Neuronal stem cell (in vitro differentiated cells): ENCODE results near the gene NDC1.
A peak's percentile ranks its signal among the peaks of the same experiment; 100 is the strongest.

Experiments used
- DNase-seq: peaks from one replicate; pipeline ENCODE4 v3.0.0-alpha.2; 2013; ENCODE audit warnings: low spot score
- H2AFZ ChIP-seq: one replicate; pipeline ENCODE4 v1.6.1; 2013; ENCODE audit warnings: mild to moderate bottlenecking, low read length, inconsistent platforms
- H2AK5ac ChIP-seq: 2 replicates; pipeline ENCODE4 v1.6.1; 2013; ENCODE audit warnings: low read depth, mild to moderate bottlenecking, inconsistent platforms, low read length, moderate library complexity, mixed read lengths
- H2BK120ac ChIP-seq: 2 replicates; pipeline ENCODE4 v1.6.1; 2013; ENCODE audit warnings: low read depth, mild to moderate bottlenecking, inconsistent platforms, low read length, moderate library complexity, mixed read lengths
- H2BK12ac ChIP-seq: one replicate; pipeline ENCODE4 v1.6.1; 2013; ENCODE audit warnings: low read length, inconsistent platforms
- H2BK15ac ChIP-seq: 2 replicates; pipeline ENCODE4 v1.6.1; 2013; ENCODE audit warnings: mild to moderate bottlenecking, low read length, inconsistent platforms, mixed read lengths
- H2BK5ac ChIP-seq: one replicate; pipeline ENCODE4 v1.6.1; 2013; ENCODE audit warnings: inconsistent platforms, mild to moderate bottlenecking, low read length, moderate library complexity
- H3K14ac ChIP-seq: one replicate; pipeline ENCODE4 v1.6.1; 2013; ENCODE audit warnings: low read length, inconsistent platforms
- H3K18ac ChIP-seq: 2 replicates; pipeline ENCODE4 v1.6.1; 2013; ENCODE audit warnings: low read length, inconsistent platforms
- H3K23ac ChIP-seq: 2 replicates; pipeline ENCODE4 v1.6.1; 2013; ENCODE audit warnings: low read depth, mild to moderate bottlenecking, mixed read lengths, low read length, inconsistent platforms; ENCODE audit not compliant: poor library complexity
- H3K27ac ChIP-seq: replicated peaks from 3 replicates; pipeline ENCODE4 v1.5.1; 2013; ENCODE audit warnings: low read length, inconsistent platforms
- H3K27me3 ChIP-seq, 3 experiments: 2 replicates each; pipeline ENCODE4 v1.6.1; 2013; ENCODE audit warnings: low read length in 3 of 3, mild to moderate bottlenecking in 2 of 3, inconsistent platforms in 1 of 3, low read depth in 1 of 3, mixed read lengths in 1 of 3, moderate library complexity in 1 of 3; ENCODE audit not compliant: control insufficient read depth in 3 of 3, insufficient read depth in 3 of 3
- H3K36me3 ChIP-seq, 2 donors: replicated peaks in 1 of 2; 2 replicates each; pipeline ENCODE4 v1.6.1; 2013; ENCODE audit warnings: low read length in 2 of 2; ENCODE audit not compliant: control insufficient read depth in 2 of 2, insufficient read depth in 2 of 2
- H3K4ac ChIP-seq: 2 replicates; pipeline ENCODE4 v1.6.1; 2013; ENCODE audit warnings: inconsistent platforms, mild to moderate bottlenecking, low read length, moderate library complexity
- H3K4me1 ChIP-seq, 2 donors: 1 replicate in 1 of 2; 2 replicates in 1 of 2; pipeline ENCODE4 v1.6.1; 2013; ENCODE audit warnings: low read length in 2 of 2, low read depth in 1 of 2; ENCODE audit not compliant: control insufficient read depth in 2 of 2, insufficient read depth in 1 of 2
- H3K4me2 ChIP-seq: one replicate; pipeline ENCODE4 v1.6.1; 2013; ENCODE audit warnings: mild to moderate bottlenecking, low read length, inconsistent platforms; ENCODE audit not compliant: insufficient read depth, poor library complexity, severe bottlenecking
- H3K4me3 ChIP-seq, 2 donors: 2 replicates each; pipeline ENCODE4 v1.5.1; 2013; ENCODE audit warnings: low read length in 2 of 2, mild to moderate bottlenecking in 2 of 2, inconsistent platforms in 1 of 2, moderate library complexity in 1 of 2
- H3K79me1 ChIP-seq: one replicate; pipeline ENCODE4 v1.6.1; 2013; ENCODE audit warnings: low read depth, mild to moderate bottlenecking, inconsistent platforms, low read length, moderate library complexity
- H3K9ac ChIP-seq: one replicate; pipeline ENCODE4 v1.6.1; 2013; ENCODE audit warnings: mild to moderate bottlenecking, low read depth, low read length, inconsistent platforms; ENCODE audit not compliant: poor library complexity
- H3K9me3 ChIP-seq, 2 donors: replicated peaks in 1 of 2; 2 replicates each; pipeline versions ENCODE3 to v1.6.1; 2013; ENCODE audit warnings: low read length in 2 of 2, mild to moderate bottlenecking in 2 of 2, inconsistent platforms in 1 of 2, low read depth in 1 of 2, mixed read lengths in 1 of 2, moderate library complexity in 1 of 2; ENCODE audit not compliant: control insufficient read depth in 2 of 2, insufficient read depth in 1 of 2
- H4K8ac ChIP-seq: one replicate; pipeline ENCODE4 v1.6.1; 2013; ENCODE audit warnings: low read depth, mild to moderate bottlenecking, inconsistent platforms, low read length, moderate library complexity
- H4K91ac ChIP-seq: one replicate; pipeline ENCODE4 v1.6.1; 2013; ENCODE audit warnings: low read length, low read depth, mild to moderate bottlenecking, inconsistent platforms; ENCODE audit not compliant: poor library complexity
- WGBS, 2 donors: extraction: QIAGEN DNeasy Blood & Tissue Kit; methylation state at CpG; one replicate each; pipeline ENCODE4 v1.1.7; 2013; ENCODE audit warnings: missing lambda C conversion rate in 2 of 2, mixed read lengths in 1 of 2; ENCODE audit not compliant: insufficient read length in 2 of 2, insufficient replicate concordance in 1 of 2; ENCODE audit errors: extremely low coverage in 2 of 2; 5-methylcytosine and 5-hydroxymethylcytosine counted together

NDC1 gene

GRCh38 chr1:53747841-53748240, 90.3 kb downstream of the NDC1 start:
- no peak for DNase-seq
- peak overlapping the region; percentile 25 for H3K18ac ChIP-seq
- no peak overlapping the region for H3K4ac ChIP-seq
- H3K4me1 ChIP-seq = no peaks in the 10 kb centered on the region
- no peak overlapping the region for H3K4me2 ChIP-seq
- no peak overlapping the region for H2BK5ac ChIP-seq
- no peak overlapping the region for H2BK12ac ChIP-seq
- no peak overlapping the region for H2BK120ac ChIP-seq
- H3K79me1 ChIP-seq = no peaks in the 10 kb centered on the region
- no peak overlapping the region for H3K9ac ChIP-seq
- H3K4me3 ChIP-seq = no peak overlapping the region
- H3K9me3 ChIP-seq = peaks cover 0 to under 1% of the 10 kb centered on the region in 2 donors
- H3K27me3 ChIP-seq = peaks cover 0 to 4% (median 0%) of the 10 kb centered on the region in 3 experiments
- H3K23ac ChIP-seq = no peak overlapping the region
- H2BK15ac ChIP-seq = no peak overlapping the region
- no peak overlapping the region for H2AK5ac ChIP-seq
- no peak overlapping the region for H2AFZ ChIP-seq
- H4K8ac ChIP-seq = no peak overlapping the region
- H3K27ac ChIP-seq = no peak overlapping the region
- H3K36me3 ChIP-seq = no peaks in the 10 kb centered on the region
- no CpG with 5 or more reads among the region's 8 CpGs for WGBS, 2 donors
- H4K91ac ChIP-seq = no peak overlapping the region
- H3K14ac ChIP-seq = no peak overlapping the region

GRCh38 chr1:53740621-53741105, 97.4 kb downstream of the NDC1 start:
- no CpG with 5 or more reads among the region's 8 CpGs for WGBS, 2 donors
- Histone ChIP-seq H3K4me1 (peaks cover 2 to 10% of the 10 kb centered on the region in 2 donors), H3K9me3 (peaks cover 4% of the 10 kb centered on the region in 2 donors), H3K14ac (peak overlapping the region; percentile 56), H3K4ac (no peak overlapping the region), H2AFZ (no peak overlapping the region), H3K18ac (peak overlapping the region; percentile 57), H3K4me3 (no peak overlapping the region), H2AK5ac (no peak overlapping the region), H3K23ac (peak overlapping the region; percentile 73), H3K9ac (peak overlapping the region; percentile 4), H2BK120ac (no peak overlapping the region), H3K79me1 (no peaks in the 10 kb centered on the region), H2BK15ac (no peak overlapping the region), H4K91ac (no peak overlapping the region), H3K36me3 (no peaks in the 10 kb centered on the region), H4K8ac (no peak overlapping the region), H3K27ac (no peak overlapping the region), H2BK12ac (no peak overlapping the region), H2BK5ac (peak overlapping the region; percentile 66), H3K4me2 (no peak overlapping the region), H3K27me3 (peaks cover 31 to 62% (median 47%) of the 10 kb centered on the region in 3 experiments)
- DNase-seq = no peak

GRCh38 chr1:53739109-53739681, 98.9 kb downstream of the NDC1 start, which contains the start of gene GLIS1:
Gene GLIS1, minus strand, starts transcription at chr1:53739164. Its CDS starts 1,100 bp downstream, at chr1:53738064.
- H3K14ac ChIP-seq = peak within 1 kb of the TSS; percentile 59
- DNase-seq = peak; percentile 91
- no peak within 1 kb of the TSS for H3K27ac ChIP-seq
- peak within 1 kb of the TSS; percentile 98 for H3K23ac ChIP-seq
- WGBS, 2 donors = no CpG with 5 or more reads among the region's 73 CpGs
- H2BK12ac ChIP-seq = peak within 1 kb of the TSS; percentile 63
- no peak within 1 kb of the TSS for H2AK5ac ChIP-seq
- H4K91ac ChIP-seq = no peak within 1 kb of the TSS
- no peak within 1 kb of the TSS for H2BK5ac ChIP-seq
- peaks cover 4% of the 10 kb centered on the region in 2 donors for H3K9me3 ChIP-seq
- H3K4me2 ChIP-seq = peak within 1 kb of the TSS; percentile 85
- peak within 1 kb of the TSS; percentile 39 to 83 for H3K4me3 ChIP-seq
- H2BK15ac ChIP-seq = peak within 1 kb of the TSS; percentile 12
- H3K79me1 ChIP-seq = no peaks in the 10 kb centered on the region
- peaks cover 31 to 77% (median 47%) of the 10 kb centered on the region in 3 experiments for H3K27me3 ChIP-seq
- peak within 1 kb of the TSS; percentile 87 for H3K9ac ChIP-seq
- no peaks in the 10 kb centered on the region for H3K36me3 ChIP-seq
- peaks cover 2 to 10% of the 10 kb centered on the region in 2 donors for H3K4me1 ChIP-seq
- peak within 1 kb of the TSS; percentile 92 for H2AFZ ChIP-seq
- no peak within 1 kb of the TSS for H4K8ac ChIP-seq
- H3K18ac ChIP-seq = peak within 1 kb of the TSS; percentile 94
- no peak within 1 kb of the TSS for H2BK120ac ChIP-seq
- H3K4ac ChIP-seq = no peak within 1 kb of the TSS

GRCh38 chr1:53738205-53739108, 99.6 kb downstream of the NDC1 start:
- H2BK5ac ChIP-seq = no peak overlapping the region
- H3K4me3 ChIP-seq = peak overlapping the region; percentile 39 to 83
- H3K23ac ChIP-seq = peak overlapping the region; percentile 98
- H2BK120ac ChIP-seq = no peak overlapping the region
- H3K4me1 ChIP-seq = peaks cover 2 to 10% of the 10 kb centered on the region in 2 donors
- no CpG with 5 or more reads among the region's 101 CpGs for WGBS, 2 donors
- H2BK15ac ChIP-seq = peak overlapping the region; percentile 12
- peaks cover 4% of the 10 kb centered on the region in 2 donors for H3K9me3 ChIP-seq
- peak overlapping the region; percentile 94 for H3K18ac ChIP-seq
- H3K4ac ChIP-seq = no peak overlapping the region
- no peak overlapping the region for H3K27ac ChIP-seq
- H2AFZ ChIP-seq = peak overlapping the region; percentile 92
- no peaks in the 10 kb centered on the region for H3K36me3 ChIP-seq
- peak overlapping the region; percentile 87 for H3K9ac ChIP-seq
- DNase-seq = no peak
- no peak overlapping the region for H4K91ac ChIP-seq
- H4K8ac ChIP-seq = no peak overlapping the region
- H3K27me3 ChIP-seq = peaks cover 31 to 84% (median 47%) of the 10 kb centered on the region in 3 experiments
- H3K14ac ChIP-seq = peak overlapping the region; percentile 59
- H3K79me1 ChIP-seq = no peaks in the 10 kb centered on the region
- H3K4me2 ChIP-seq = peak overlapping the region; percentile 85
- no peak overlapping the region for H2AK5ac ChIP-seq
- H2BK12ac ChIP-seq = peak overlapping the region; percentile 63
